ENCODE results near the gene SLC6A19. TPM values are rescaled to one million over a fixed set of nuclear protein-coding genes. Genes with fewer than 3 reads are reported as not detected.

SLC6A19 gene
- total and polyA plus RNA-seq, 2 of the 13 experiments (the other 11 are each of a cell fraction or from before 2014, with no cell fraction given), result 0.02 TPM; not detected in 1

GRCh38 chr5:1185629-1186350, 15.6 kb upstream of the SLC6A19 start (continued):
- TF ChIP-seq ZNF609 (CRISPR knock-in tag; IDR thresholded peaks at IDR 0.05; ENCODE audit: borderline replicate concordance), result peak; percentile 94
- TF ChIP-seq CC2D1A (CRISPR knock-in tag; IDR thresholded peaks at IDR 0.05), result no peak
- TF ChIP-seq ATF3 (CRISPR knock-in tag; IDR thresholded peaks at IDR 0.05), result peak; percentile 57; the same call in 1 of the 2 replicates
- TF ChIP-seq ETV5 (CRISPR knock-in tag; IDR thresholded peaks at IDR 0.05; ENCODE audit: borderline replicate concordance), result peak; percentile 98
- TF ChIP-seq MAF1 (CRISPR knock-in tag; IDR thresholded peaks at IDR 0.05; ENCODE audit: borderline replicate concordance), result no peak
- TF ChIP-seq TCF7L2 (IDR thresholded peaks at IDR 0.05; ENCODE audit: low read depth, low read length), result no peak
- peak in 1 of 2 experiments; percentile 72; a peak in 2 of 4 replicates for TF ChIP-seq EP300 (IDR thresholded peaks at IDR 0.05; ENCODE audit: low read depth in 2 of 2, low read length in 2 of 2)
- peak; percentile 82 for TF ChIP-seq EP300 (CRISPR knock-in tag; IDR thresholded peaks at IDR 0.05; ENCODE audit: borderline replicate concordance)
- TF ChIP-seq GATA4 (IDR thresholded peaks at IDR 0.05; ENCODE audit: borderline replicate concordance, low read depth), result peak; percentile 93
- no peak for TF ChIP-seq ZNF75D (CRISPR knock-in tag; IDR thresholded peaks at IDR 0.05; ENCODE audit: borderline replicate concordance)
- 0 out of 2 replicates have a peak, but pooled peaks have one; percentile 69 for TF ChIP-seq ZNF552 (CRISPR knock-in tag; IDR thresholded peaks at IDR 0.05; ENCODE audit: borderline replicate concordance)
- TF ChIP-seq FOXO1 (CRISPR knock-in tag; IDR thresholded peaks at IDR 0.05), result peak; percentile 91
- peak; percentile 20; the same call in 1 of the 2 replicates for TF ChIP-seq ZNF772 (CRISPR knock-in tag; IDR thresholded peaks at IDR 0.05)
- TF ChIP-seq, protein P1, sequence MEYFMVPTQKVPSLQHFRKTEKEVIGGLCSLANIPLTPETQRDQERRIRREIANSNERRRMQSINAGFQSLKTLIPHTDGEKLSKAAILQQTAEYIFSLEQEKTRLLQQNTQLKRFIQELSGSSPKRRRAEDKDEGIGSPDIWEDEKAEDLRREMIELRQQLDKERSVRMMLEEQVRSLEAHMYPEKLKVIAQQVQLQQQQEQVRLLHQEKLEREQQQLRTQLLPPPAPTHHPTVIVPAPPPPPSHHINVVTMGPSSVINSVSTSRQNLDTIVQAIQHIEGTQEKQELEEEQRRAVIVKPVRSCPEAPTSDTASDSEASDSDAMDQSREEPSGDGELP (IDR thresholded peaks at IDR 0.05; ENCODE audit: borderline replicate concordance, low read depth), result peak; percentile 97
- TF ChIP-seq PRMT3 (CRISPR knock-in tag; IDR thresholded peaks at IDR 0.05; ENCODE audit: borderline replicate concordance, low read depth), result no peak
- peak; percentile 33; the same call in 1 of the 2 replicates for TF ChIP-seq ZNF136 (CRISPR knock-in tag; IDR thresholded peaks at IDR 0.05; ENCODE audit: low read depth)
- TF ChIP-seq ZMYM3 (CRISPR knock-in tag; IDR thresholded peaks at IDR 0.05), result peak; percentile 80; the same call in 1 of the 2 replicates
- 0 out of 2 replicates have a peak, but pooled peaks have one; percentile 38 for TF ChIP-seq ZSCAN9 (CRISPR knock-in tag; IDR thresholded peaks at IDR 0.05; ENCODE audit: borderline replicate concordance)
- TF ChIP-seq, protein P2, sequence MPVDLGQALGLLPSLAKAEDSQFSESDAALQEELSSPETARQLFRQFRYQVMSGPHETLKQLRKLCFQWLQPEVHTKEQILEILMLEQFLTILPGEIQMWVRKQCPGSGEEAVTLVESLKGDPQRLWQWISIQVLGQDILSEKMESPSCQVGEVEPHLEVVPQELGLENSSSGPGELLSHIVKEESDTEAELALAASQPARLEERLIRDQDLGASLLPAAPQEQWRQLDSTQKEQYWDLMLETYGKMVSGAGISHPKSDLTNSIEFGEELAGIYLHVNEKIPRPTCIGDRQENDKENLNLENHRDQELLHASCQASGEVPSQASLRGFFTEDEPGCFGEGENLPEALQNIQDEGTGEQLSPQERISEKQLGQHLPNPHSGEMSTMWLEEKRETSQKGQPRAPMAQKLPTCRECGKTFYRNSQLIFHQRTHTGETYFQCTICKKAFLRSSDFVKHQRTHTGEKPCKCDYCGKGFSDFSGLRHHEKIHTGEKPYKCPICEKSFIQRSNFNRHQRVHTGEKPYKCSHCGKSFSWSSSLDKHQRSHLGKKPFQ (CRISPR knock-in tag; IDR thresholded peaks at IDR 0.05; ENCODE audit: insufficient replicate concordance), result no peak
- peak; percentile 83; the same call in 1 of the 2 replicates for TF ChIP-seq ETV6 (CRISPR knock-in tag; conservative IDR thresholded peaks at IDR 0.05)
- 0 out of 2 replicates have a peak, but pooled peaks have one; percentile 38 for TF ChIP-seq ZNF564 (CRISPR knock-in tag; IDR thresholded peaks at IDR 0.05)
- no peak for TF ChIP-seq YEATS2 (CRISPR knock-in tag; IDR thresholded peaks at IDR 0.05; ENCODE audit: borderline replicate concordance)

Measured in HepG2 (cell line).